Keratinocyte (primary cell): ENCODE data around the gene JAG2. TPM values are rescaled to one million over a fixed set of nuclear protein-coding genes. Genes with fewer than 3 reads are reported as not detected.

Experiments
- DNase-seq: peaks from one replicate; pipeline ENCODE4 v3.0.0-alpha.2; 2011; ENCODE audit warnings: low read depth, missing footprints, low spot score
- FAIRE-seq: peaks from 2 replicates; lab custom pipeline; 2011; peaks lifted over from hg19 to GRCh38; lab: Jason Lieb, UNC
- H2AFZ ChIP-seq: 2 replicates; pipeline ENCODE4 v1.6.0; 2012; ENCODE audit warnings: low read length, control low read depth, inconsistent platforms; ENCODE audit not compliant: control insufficient read depth
- H3K27ac ChIP-seq: 2 replicates; pipeline ENCODE4 v1.5.1; 2011; ENCODE audit warnings: low read length; ENCODE audit not compliant: control insufficient read depth, insufficient read depth
- H3K27me3 ChIP-seq: 3 replicates; pipeline ENCODE4 v1.6.0; 2011; ENCODE audit warnings: low read length; ENCODE audit not compliant: control insufficient read depth, insufficient read depth; ENCODE audit errors: extremely low read depth
- H3K36me3 ChIP-seq, 2 experiments: 2 replicates in 1 of 2; 3 replicates in 1 of 2; pipeline ENCODE4 v1.5.1; 2011; ENCODE audit warnings: low read length in 2 of 2, mild to moderate bottlenecking in 1 of 2; ENCODE audit not compliant: control insufficient read depth in 2 of 2, insufficient read depth in 2 of 2; ENCODE audit errors: extremely low read depth in 1 of 2
- H3K4me1 ChIP-seq: 3 replicates; pipeline ENCODE4 v1.5.1; 2011; ENCODE audit warnings: low read length; ENCODE audit not compliant: control insufficient read depth, insufficient read depth; ENCODE audit errors: extremely low read depth
- H3K4me2 ChIP-seq: 3 replicates; pipeline ENCODE4 v1.6.0; 2011; ENCODE audit warnings: low read depth, low read length; ENCODE audit not compliant: control insufficient read depth, insufficient read depth; ENCODE audit errors: extremely low read depth
- H3K4me3 ChIP-seq, 3 experiments: fragments of 200-600 bp in 1 of 3; sonication (generic) in 1 of 3; 2 replicates in 2 of 3; 3 replicates in 1 of 3; pipeline ENCODE4 v1.5.1; 2011 to 2016; ENCODE audit warnings: low read length in 3 of 3, mild to moderate bottlenecking in 3 of 3, control low read depth in 2 of 3, inconsistent platforms in 1 of 3, low read depth in 1 of 3, mixed read lengths in 1 of 3, mixed run types in 1 of 3, moderate library complexity in 1 of 3; ENCODE audit not compliant: control insufficient read depth in 2 of 3, insufficient read depth in 2 of 3; ENCODE audit errors: extremely low read depth in 1 of 3
- H3K79me2 ChIP-seq: 2 replicates; pipeline ENCODE4 v1.6.0; 2012; ENCODE audit warnings: low read length; ENCODE audit not compliant: control insufficient read depth, insufficient read depth
- H3K9ac ChIP-seq: 3 replicates; pipeline ENCODE4 v1.6.0; 2011; ENCODE audit warnings: low read length; ENCODE audit not compliant: control insufficient read depth, insufficient read depth; ENCODE audit errors: extremely low read depth
- H3K9me1 ChIP-seq: 3 replicates; pipeline ENCODE4 v1.6.0; 2011; ENCODE audit warnings: low read length; ENCODE audit not compliant: control insufficient read depth, insufficient read depth; ENCODE audit errors: extremely low read depth
- H3K9me3 ChIP-seq: 2 replicates; pipeline ENCODE4 v1.5.1; 2012; ENCODE audit warnings: low read depth, low read length; ENCODE audit not compliant: control insufficient read depth
- H4K20me1 ChIP-seq: 3 replicates; pipeline ENCODE4 v1.6.0; 2011; ENCODE audit warnings: low read length; ENCODE audit not compliant: control insufficient read depth, insufficient read depth; ENCODE audit errors: extremely low read depth
- CTCF ChIP-seq, 3 experiments: IDR thresholded peaks in 1 of 3; conservative IDR thresholded peaks in 1 of 3; optimal IDR thresholded peaks in 1 of 3; 2 replicates in 2 of 3; 3 replicates in 1 of 3; pipeline versions ENCODE3 to v1.5.1; 2011; ENCODE audit warnings: low read length in 3 of 3, mild to moderate bottlenecking in 3 of 3, moderate library complexity in 2 of 3, control low read depth in 1 of 3, inconsistent platforms in 1 of 3; ENCODE audit not compliant: insufficient read depth in 2 of 3; ENCODE audit errors: extremely low read depth in 1 of 3
- EZH2 ChIP-seq: IDR thresholded peaks from one replicate; pipeline ENCODE4 v1.6.1; 2012; ENCODE audit warnings: inconsistent platforms, mild to moderate bottlenecking, low read length, moderate library complexity
- dilution Hi-C: fragments of 300-500 bp; cut with MboI; formaldehyde crosslinking; loops from one replicate; pipeline ENCODE4 v1.7.0; 2020; ENCODE audit warnings: low sequenced_read_pairs; ENCODE audit not compliant: extremely low pct_ligation_motif_present
- polyA plus RNA-seq, 5 experiments: library from polyadenylated mRNA; depleted of rRNA in 3 of 5; stranded (reverse) in 3 of 5; stranded (forward) in 1 of 5; unstranded in 1 of 5; fragments of >200 nt; gene quantifications; 1 replicate in 1 of 5; 2 replicates in 3 of 5; 3 replicates in 1 of 5; pipeline versions ENCODE4 v1.2.1 to v1.2.3, GENCODE V29; 2011 to 2012; ENCODE audit warnings: missing spikeins in 2 of 5, low read depth in 1 of 5, low replicate concordance in 1 of 5

JAG2 gene
- polyA plus RNA-seq, 1 donor (not counting 4 experiments of a cell fraction or from before 2014, with no cell fraction given) = 28.3 TPM

- FAIRE-seq (no peak), DNase-seq (no peak)
- Histone ChIP-seq H3K27me3 (no peaks in the 10 kb centered on the region), H3K4me2 (no peak overlapping the region), H3K79me2 (no peaks in the 10 kb centered on the region), H3K4me1 (no peaks in the 10 kb centered on the region), H3K4me3 (no peak overlapping the region), H3K9ac (no peak overlapping the region), H3K27ac (no peak overlapping the region), H3K9me1 (no peaks in the 10 kb centered on the region), H4K20me1 (no peaks in the 10 kb centered on the region), H3K36me3 (peaks cover 22 to 33% of the 10 kb centered on the region in 2 experiments), H3K9me3 (no peaks in the 10 kb centered on the region), H2AFZ (no peak overlapping the region)
- dilution Hi-C loops = no loop called here
- TF ChIP-seq EZH2 = no peak
- no peak for TF ChIP-seq CTCF (optimal IDR thresholded peaks at IDR 0.05 in 1 of 3, IDR thresholded peaks at IDR 0.05 in 1 of 3, conservative IDR thresholded peaks at IDR 0.05 in 1 of 3; ENCODE audit: extremely low read depth in 1 of 3, insufficient read depth in 2 of 3, low read length in 3 of 3)
These were observed 22.2 kb downstream of the JAG2 start for GRCh38 chr14:105146181-105146975.

- TF ChIP-seq CTCF (optimal IDR thresholded peaks at IDR 0.05 in 1 of 3, IDR thresholded peaks at IDR 0.05 in 1 of 3, conservative IDR thresholded peaks at IDR 0.05 in 1 of 3; ENCODE audit: extremely low read depth in 1 of 3, insufficient read depth in 2 of 3, low read length in 3 of 3) = no peak
- TF ChIP-seq EZH2 = no peak
- Histone ChIP-seq H3K4me1 (no peaks in the 10 kb centered on the region), H3K9me3 (no peaks in the 10 kb centered on the region), H3K4me2 (no peak overlapping the region), H4K20me1 (no peaks in the 10 kb centered on the region), H3K9ac (no peak overlapping the region), H3K4me3 (no peak overlapping the region), H2AFZ (no peak overlapping the region), H3K9me1 (no peaks in the 10 kb centered on the region), H3K27me3 (no peaks in the 10 kb centered on the region), H3K36me3 (peaks cover 27 to 32% of the 10 kb centered on the region in 2 experiments), H3K27ac (no peak overlapping the region), H3K79me2 (no peaks in the 10 kb centered on the region)
- FAIRE-seq = no peak
- dilution Hi-C loops = no loop called here
- DNase-seq = no peak
These were observed 23.0 kb downstream of the JAG2 start for GRCh38 chr14:105145381-105146180.
